ENCODE data around the gene SEC31B. TPM values are rescaled to one million over a fixed set of nuclear protein-coding genes. Genes with fewer than 3 reads are reported as not detected.

SEC31B gene
- total and polyA plus RNA-seq, 8 donors = 8.8 to 27.6 (median 22.8) TPM

GRCh38 chr10:100477970-100478369 lies 41.7 kb downstream of the SEC31B start:
- Histone ChIP-seq H3K9me3 (no peaks in the 10 kb centered on the region), H3K4me1 (peaks cover 11 to 14% of the 10 kb centered on the region in 2 donors), H3K4me3 (no peak overlapping the region), H3K27me3 (peaks cover 11 to 58% of the 10 kb centered on the region in 2 donors), H3K36me3 (no peaks in the 10 kb centered on the region), H3K27ac (no peak overlapping the region)
- no peak for ATAC-seq
- TF ChIP-seq CTCF (IDR thresholded peaks at IDR 0.05) = no peak
- no peak for DNase-seq
- intact Hi-C loops (cut with DNase I) = no loop called here

- intact Hi-C loops (cut with DNase I) = no loop called here
- Histone ChIP-seq H3K27me3 (peaks cover 0 to 26% of the 10 kb centered on the region in 2 donors), H3K27ac (no peak overlapping the region), H3K4me3 (no peak overlapping the region), H3K36me3 (no peaks in the 10 kb centered on the region), H3K4me1 (no peaks in the 10 kb centered on the region), H3K9me3 (no peaks in the 10 kb centered on the region)
- ATAC-seq (no peak), DNase-seq (no peak)
- TF ChIP-seq CTCF (IDR thresholded peaks at IDR 0.05) = no peak
Measured at GRCh38 chr10:100470367-100470766, 49.3 kb downstream of the SEC31B start.

- H3K9me3 ChIP-seq = no peaks in the 10 kb centered on the region
- intact Hi-C loops (cut with DNase I) = no loop called here
- H3K36me3 ChIP-seq = no peaks in the 10 kb centered on the region
- no peak overlapping the region for H3K27ac ChIP-seq
- ATAC-seq (no peak), DNase-seq (no peak)
- no peak overlapping the region for H3K4me3 ChIP-seq
- no peaks in the 10 kb centered on the region for H3K4me1 ChIP-seq
- H3K27me3 ChIP-seq = peaks cover 0 to 26% of the 10 kb centered on the region in 2 donors
- TF ChIP-seq CTCF (IDR thresholded peaks at IDR 0.05) = no peak
Measured at GRCh38 chr10:100469756-100470155, 49.9 kb downstream of the SEC31B start.

GRCh38 chr10:100468978-100469377 lies 50.7 kb downstream of the SEC31B start:
- H3K36me3 ChIP-seq = no peaks in the 10 kb centered on the region
- H3K4me3 ChIP-seq = no peak overlapping the region
- no peaks in the 10 kb centered on the region for H3K9me3 ChIP-seq
- H3K27me3 ChIP-seq = peaks cover 0 to 24% of the 10 kb centered on the region in 2 donors
- intact Hi-C loops (cut with DNase I) = no loop called here
- no peaks in the 10 kb centered on the region for H3K4me1 ChIP-seq
- no peak for DNase-seq
- ATAC-seq = no peak
- H3K27ac ChIP-seq = no peak overlapping the region
- TF ChIP-seq CTCF (IDR thresholded peaks at IDR 0.05) = no peak

- H3K4me3 ChIP-seq = no peak overlapping the region
- no peaks in the 10 kb centered on the region for H3K4me1 ChIP-seq
- intact Hi-C loops (cut with DNase I) = no loop called here
- H3K27me3 ChIP-seq = peaks cover 0 to 18% of the 10 kb centered on the region in 2 donors
- no peak for TF ChIP-seq CTCF (IDR thresholded peaks at IDR 0.05)
- no peak overlapping the region for H3K27ac ChIP-seq
- DNase-seq (no peak), ATAC-seq (no peak)
- no peaks in the 10 kb centered on the region for H3K36me3 ChIP-seq
- no peaks in the 10 kb centered on the region for H3K9me3 ChIP-seq
Measured at GRCh38 chr10:100468322-100468721, 51.3 kb downstream of the SEC31B start.
